ENCODE results near the gene BICD1.

DNA sequence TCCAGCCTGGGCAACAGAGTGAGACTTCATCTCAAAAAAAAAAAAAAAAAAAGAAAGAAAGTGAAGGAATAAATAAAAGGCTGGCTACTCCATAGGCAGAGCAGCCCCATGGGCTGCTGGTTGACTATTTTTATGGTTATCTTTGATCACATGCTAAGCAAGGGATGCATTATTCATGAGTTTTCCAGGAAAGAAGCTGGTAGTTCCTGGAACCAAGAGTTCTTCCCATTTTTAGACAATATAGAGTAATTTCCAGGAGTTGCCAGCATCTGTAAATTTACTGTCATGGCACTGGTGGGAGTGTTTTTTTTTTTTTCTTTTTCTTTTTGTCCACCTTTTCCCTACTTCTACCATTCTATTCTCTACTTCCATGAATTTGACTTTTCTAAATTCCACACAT lies 316.9 kb downstream of the BICD1 start:
- no peak for TF ChIP-seq EZH2phosphoT487 (IDR thresholded peaks at IDR 0.05; ENCODE audit: borderline replicate concordance, low read depth)
- TF ChIP-seq, protein P1, sequence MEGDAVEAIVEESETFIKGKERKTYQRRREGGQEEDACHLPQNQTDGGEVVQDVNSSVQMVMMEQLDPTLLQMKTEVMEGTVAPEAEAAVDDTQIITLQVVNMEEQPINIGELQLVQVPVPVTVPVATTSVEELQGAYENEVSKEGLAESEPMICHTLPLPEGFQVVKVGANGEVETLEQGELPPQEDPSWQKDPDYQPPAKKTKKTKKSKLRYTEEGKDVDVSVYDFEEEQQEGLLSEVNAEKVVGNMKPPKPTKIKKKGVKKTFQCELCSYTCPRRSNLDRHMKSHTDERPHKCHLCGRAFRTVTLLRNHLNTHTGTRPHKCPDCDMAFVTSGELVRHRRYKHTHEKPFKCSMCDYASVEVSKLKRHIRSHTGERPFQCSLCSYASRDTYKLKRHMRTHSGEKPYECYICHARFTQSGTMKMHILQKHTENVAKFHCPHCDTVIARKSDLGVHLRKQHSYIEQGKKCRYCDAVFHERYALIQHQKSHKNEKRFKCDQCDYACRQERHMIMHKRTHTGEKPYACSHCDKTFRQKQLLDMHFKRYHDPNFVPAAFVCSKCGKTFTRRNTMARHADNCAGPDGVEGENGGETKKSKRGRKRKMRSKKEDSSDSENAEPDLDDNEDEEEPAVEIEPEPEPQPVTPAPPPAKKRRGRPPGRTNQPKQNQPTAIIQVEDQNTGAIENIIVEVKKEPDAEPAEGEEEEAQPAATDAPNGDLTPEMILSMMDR (IDR thresholded peaks at IDR 0.05), result no peak
- no peak for TF ChIP-seq POLR2AphosphoS5 (IDR thresholded peaks at IDR 0.05; ENCODE audit: low read depth, low read length)
- TF ChIP-seq GABPA (IDR thresholded peaks at IDR 0.05; ENCODE audit: low read depth), result no peak
- TF ChIP-seq RCOR1 (IDR thresholded peaks at IDR 0.05; ENCODE audit: low read length), result no peak
- no peak for TF ChIP-seq FOSL2 (IDR thresholded peaks at IDR 0.05; ENCODE audit: borderline replicate concordance, low read depth)
- no peak for TF ChIP-seq NRF1 (IDR thresholded peaks at IDR 0.05; ENCODE audit: low read depth, low read length)
- no peak for TF ChIP-seq EP300 (IDR thresholded peaks at IDR 0.05; ENCODE audit: borderline replicate concordance in 1 of 2, low read depth in 1 of 2, low read length in 1 of 2)
- no peak for TF ChIP-seq JUND (IDR thresholded peaks at IDR 0.05)
- TF ChIP-seq MEF2A (IDR thresholded peaks at IDR 0.05; ENCODE audit: borderline replicate concordance, low read depth), result no peak
- no peak for TF ChIP-seq YY1 (IDR thresholded peaks at IDR 0.05; ENCODE audit: low read depth)
